Kidney capillary endothelial cell (primary cell): ENCODE measurements around the gene MSLN.

ENCODE experiments used
- DNase-seq: peaks from one replicate; pipeline ENCODE4 v3.0.0-alpha.2; 2018; ENCODE audit warnings: low spot score

Gene MSLN

GRCh38 chr16:793414-793813, 32.9 kb downstream of the MSLN start:
- no peak for DNase-seq

GRCh38 chr16:794091-794822, 33.7 kb downstream of the MSLN start:
- DNase-seq: no peak

- no peak for DNase-seq
Observed at GRCh38 chr16:794853-795466, 34.4 kb downstream of the MSLN start.

GRCh38 chr16:795580-796229, 35.2 kb downstream of the MSLN start:
- DNase-seq: no peak

GRCh38 chr16:796296-797119, 36.0 kb downstream of the MSLN start:
- no peak for DNase-seq

- no peak for DNase-seq
Observed at GRCh38 chr16:797120-797420, 36.5 kb downstream of the MSLN start.

- no peak for DNase-seq
Observed at GRCh38 chr16:797686-798085, 37.2 kb downstream of the MSLN start.

- no peak for DNase-seq
Observed at GRCh38 chr16:798666-799065, 38.1 kb downstream of the MSLN start.

- no peak for DNase-seq
Observed at GRCh38 chr16:799111-799947, 38.8 kb downstream of the MSLN start.

- DNase-seq: no peak
Observed at GRCh38 chr16:799948-800833, 39.7 kb downstream of the MSLN start, which contains the start of gene GNG13. GNG13 (minus strand) TSS chr16:800734; CDS start chr16:799077, 1,657 bp downstream.

- DNase-seq: no peak
Observed at GRCh38 chr16:800834-801511, 40.4 kb downstream of the MSLN start.

GRCh38 chr16:801584-802363, 41.2 kb downstream of the MSLN start:
- DNase-seq: no peak

- no peak for DNase-seq
Observed at GRCh38 chr16:802461-802860, 41.9 kb downstream of the MSLN start.

GRCh38 chr16:802914-803753, 42.6 kb downstream of the MSLN start:
- DNase-seq: no peak

- DNase-seq: no peak
Observed at GRCh38 chr16:803754-804080, 43.2 kb downstream of the MSLN start.

- DNase-seq: no peak
Observed at GRCh38 chr16:804193-805048, 43.9 kb downstream of the MSLN start.

- no peak for DNase-seq
Observed at GRCh38 chr16:805474-805873, 44.9 kb downstream of the MSLN start.
